ENCODE data around the gene TBC1D16. TPM values are rescaled to one million over a fixed set of nuclear protein-coding genes. Genes with fewer than 3 reads are reported as not detected.
A peak's percentile ranks its signal among the peaks of the same experiment; 100 is the strongest.

TBC1D16 gene
- total RNA-seq, 6 experiments from 2014 or later = 5.8 to 21.0 (median 14.4) TPM

DNA sequence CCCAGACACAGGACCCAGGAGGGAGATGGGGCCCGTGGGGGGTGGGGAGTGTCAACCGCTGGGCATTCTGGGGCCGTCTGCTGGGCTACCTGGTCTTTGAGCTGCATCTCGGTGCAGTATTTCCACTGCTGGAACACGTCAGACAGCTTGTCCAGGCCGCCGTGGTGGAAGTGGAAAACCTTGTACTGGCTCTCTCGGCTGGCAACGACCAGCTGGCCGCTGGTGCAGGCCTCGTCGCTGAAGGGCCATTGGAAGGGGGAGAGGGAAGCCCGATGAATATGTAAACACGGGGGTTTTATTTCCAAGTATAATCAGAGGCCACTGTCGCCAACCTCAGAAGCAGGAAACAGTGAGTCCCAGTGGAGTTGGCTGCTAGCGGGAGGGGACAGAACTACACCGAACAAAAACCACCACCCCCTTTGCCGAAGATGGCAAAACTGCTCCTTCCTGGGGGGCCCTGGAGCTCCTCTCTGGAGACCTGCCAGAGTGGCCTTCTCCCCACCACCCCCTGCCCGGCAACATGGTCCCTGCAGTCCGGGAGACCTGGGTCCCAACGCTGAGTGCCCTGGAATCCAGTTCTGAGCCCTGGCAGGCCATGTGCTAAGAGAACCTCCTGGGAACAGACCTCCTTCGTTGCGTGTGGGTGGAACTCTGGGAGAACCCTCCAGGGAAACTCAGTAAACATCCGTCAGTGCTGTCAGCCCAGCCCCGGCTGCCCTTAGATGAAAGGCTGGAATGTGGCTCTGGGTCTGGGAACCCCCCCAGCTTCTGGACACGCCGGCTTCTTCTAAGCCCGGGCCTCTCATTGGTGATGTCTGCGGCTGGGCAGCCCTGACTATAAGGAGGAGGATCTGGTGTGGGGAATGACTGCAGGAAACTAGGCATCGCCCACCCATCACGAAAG is 84.1 kb downstream of the TBC1D16 start:
- TF ChIP-seq, protein P1, sequence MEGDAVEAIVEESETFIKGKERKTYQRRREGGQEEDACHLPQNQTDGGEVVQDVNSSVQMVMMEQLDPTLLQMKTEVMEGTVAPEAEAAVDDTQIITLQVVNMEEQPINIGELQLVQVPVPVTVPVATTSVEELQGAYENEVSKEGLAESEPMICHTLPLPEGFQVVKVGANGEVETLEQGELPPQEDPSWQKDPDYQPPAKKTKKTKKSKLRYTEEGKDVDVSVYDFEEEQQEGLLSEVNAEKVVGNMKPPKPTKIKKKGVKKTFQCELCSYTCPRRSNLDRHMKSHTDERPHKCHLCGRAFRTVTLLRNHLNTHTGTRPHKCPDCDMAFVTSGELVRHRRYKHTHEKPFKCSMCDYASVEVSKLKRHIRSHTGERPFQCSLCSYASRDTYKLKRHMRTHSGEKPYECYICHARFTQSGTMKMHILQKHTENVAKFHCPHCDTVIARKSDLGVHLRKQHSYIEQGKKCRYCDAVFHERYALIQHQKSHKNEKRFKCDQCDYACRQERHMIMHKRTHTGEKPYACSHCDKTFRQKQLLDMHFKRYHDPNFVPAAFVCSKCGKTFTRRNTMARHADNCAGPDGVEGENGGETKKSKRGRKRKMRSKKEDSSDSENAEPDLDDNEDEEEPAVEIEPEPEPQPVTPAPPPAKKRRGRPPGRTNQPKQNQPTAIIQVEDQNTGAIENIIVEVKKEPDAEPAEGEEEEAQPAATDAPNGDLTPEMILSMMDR (IDR thresholded peaks at IDR 0.05) = no peak
- TF ChIP-seq POLR2A (IDR thresholded peaks at IDR 0.05) = no peak
- ATAC-seq (peak in 3 of 4 donors; percentile 16 to 33 (median 17)), DNase-seq (peak in 2 of 3 donors; percentile 42 to 52)
- intact Hi-C loops (cut with DNase I) = no loop called here
- H3K27me3 ChIP-seq = no peaks in the 10 kb centered on the region
- WGBS (ENCODE audit: insufficient coverage, low coverage, low lambda C conversion rate, missing lambda C conversion rate) = 79% methylated on average over 8 of the region's 31 CpGs
- H3K27ac ChIP-seq = no peak overlapping the region
- H3K9me3 ChIP-seq = no peaks in the 10 kb centered on the region
- no peak overlapping the region for H3K4me3 ChIP-seq
- H3K4me1 ChIP-seq = no peaks in the 10 kb centered on the region
- H3K36me3 ChIP-seq = peaks cover 0 to 13% (median 3%) of the 10 kb centered on the region in 4 donors

DNA sequence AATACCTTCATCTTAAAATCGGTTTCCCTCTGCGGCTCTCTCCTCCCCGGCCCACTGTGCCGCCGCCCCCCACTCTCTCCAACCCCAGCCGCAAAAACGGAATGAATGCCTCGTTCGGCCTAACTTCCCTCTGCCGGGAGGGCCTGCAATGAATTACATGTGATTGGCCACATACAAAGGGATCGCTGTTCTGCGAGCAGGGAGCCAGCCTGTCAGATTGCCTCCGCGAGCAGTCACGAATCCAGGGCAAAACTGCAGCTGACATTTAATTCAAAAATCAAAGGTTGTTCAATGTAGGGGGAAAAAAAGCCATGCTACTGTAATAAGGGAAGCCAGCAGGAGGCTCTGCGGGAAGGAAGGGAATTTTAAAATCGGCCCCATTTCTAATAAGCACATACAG is 84.9 kb downstream of the TBC1D16 start:
- Histone ChIP-seq H3K4me1 (no peaks in the 10 kb centered on the region), H3K4me3 (no peak overlapping the region), H3K27me3 (no peaks in the 10 kb centered on the region), H3K36me3 (peaks cover 0 to 16% (median 3%) of the 10 kb centered on the region in 4 donors), H3K9me3 (no peaks in the 10 kb centered on the region), H3K27ac (no peak overlapping the region)
- DNase-seq (peak in 2 of 3 donors; percentile 17 to 35), ATAC-seq (no peak)
- intact Hi-C loops (cut with DNase I) = no loop called here
- TF ChIP-seq, protein P1 (IDR thresholded peaks at IDR 0.05) = no peak
- 87% methylated on average over 15 of the region's 17 CpGs for WGBS (ENCODE audit: insufficient coverage, low coverage, low lambda C conversion rate, missing lambda C conversion rate)

DNA sequence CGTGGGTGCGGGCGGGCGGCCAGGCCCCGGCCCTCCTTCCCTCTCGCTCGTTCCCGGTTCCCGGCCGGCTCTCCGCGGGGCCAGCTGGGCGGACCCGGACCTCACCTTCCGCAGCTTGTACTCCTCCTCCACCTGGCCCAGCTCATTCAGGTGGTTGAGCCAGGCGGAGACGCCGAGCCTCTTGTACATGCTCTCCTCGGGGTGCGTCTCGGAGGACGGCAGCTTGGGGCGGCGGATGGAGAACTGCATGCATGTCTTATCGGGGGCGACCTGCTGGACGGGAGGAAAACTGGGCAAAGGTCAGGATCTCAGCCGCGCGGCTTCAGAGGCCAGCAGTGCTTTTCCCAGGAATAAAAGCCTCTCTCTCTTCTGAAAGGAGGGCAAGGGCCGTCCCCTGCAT is 85.4 kb downstream of the TBC1D16 start:
- ATAC-seq = no peak

DNA sequence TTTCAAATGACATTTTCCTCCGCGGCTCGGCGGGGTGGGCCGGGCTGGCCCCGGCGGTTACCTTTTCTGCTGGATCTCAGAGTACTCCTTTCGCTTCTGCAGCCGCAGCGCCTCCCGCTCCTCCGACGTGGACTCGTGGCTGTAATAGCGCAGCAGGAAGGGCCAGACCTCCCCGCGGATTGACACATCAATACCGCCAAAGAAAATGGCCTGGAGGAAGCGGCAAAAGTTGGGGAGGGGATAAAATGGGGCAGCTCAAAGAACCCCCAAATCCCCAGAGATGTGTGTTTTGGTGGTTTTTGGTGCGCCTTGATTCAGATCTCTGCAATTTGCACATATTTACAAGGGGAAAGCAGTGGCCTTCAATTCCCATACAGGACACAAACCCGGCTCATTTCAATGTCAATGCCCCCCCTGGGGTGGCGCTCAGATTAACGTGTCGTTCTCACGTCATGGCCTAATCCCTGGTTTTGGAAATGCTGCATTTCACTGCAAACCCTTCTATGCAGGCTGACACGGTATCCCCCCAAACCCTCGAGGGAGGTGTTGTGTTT is 85.9 kb downstream of the TBC1D16 start:
- no peaks in the 10 kb centered on the region for H3K9me3 ChIP-seq
- no peak for ATAC-seq
- H3K4me1 ChIP-seq = no peaks in the 10 kb centered on the region
- WGBS (ENCODE audit: insufficient coverage, low coverage, low lambda C conversion rate, missing lambda C conversion rate) = 86% methylated on average over 13 of the region's 27 CpGs
- no peak overlapping the region for H3K4me3 ChIP-seq
- H3K36me3 ChIP-seq = peaks cover 0 to 16% (median 3%) of the 10 kb centered on the region in 4 donors
- H3K27ac ChIP-seq = no peak overlapping the region
- DNase-seq = peak in 2 of 3 donors; percentile 27 to 39
- no peaks in the 10 kb centered on the region for H3K27me3 ChIP-seq
- intact Hi-C loops (cut with DNase I) = no loop called here
- TF ChIP-seq, protein P1 (IDR thresholded peaks at IDR 0.05) = no peak
- TF ChIP-seq POLR2A (IDR thresholded peaks at IDR 0.05) = no peak

More for the DNA sequence above, 85.4 kb downstream of the TBC1D16 start:
- Histone ChIP-seq H3K9me3 (no peaks in the 10 kb centered on the region), H3K36me3 (peaks cover 0 to 16% (median 3%) of the 10 kb centered on the region in 4 donors), H3K27ac (no peak overlapping the region), H3K4me3 (no peak overlapping the region), H3K27me3 (no peaks in the 10 kb centered on the region), H3K4me1 (no peaks in the 10 kb centered on the region)
- DNase-seq = peak in 2 of 3 donors; percentile 45 to 51
- TF ChIP-seq, protein P1 (IDR thresholded peaks at IDR 0.05) = no peak
- TF ChIP-seq POLR2A (IDR thresholded peaks at IDR 0.05) = no peak
- WGBS (ENCODE audit: insufficient coverage, low coverage, low lambda C conversion rate, missing lambda C conversion rate) = 88% methylated on average over 16 of the region's 31 CpGs
- intact Hi-C loops (cut with DNase I) = no loop called here

Data from right lobe of liver (tissue), 6 donors.